ENCODE data around the gene SLC26A11.

Gene SLC26A11

DNA sequence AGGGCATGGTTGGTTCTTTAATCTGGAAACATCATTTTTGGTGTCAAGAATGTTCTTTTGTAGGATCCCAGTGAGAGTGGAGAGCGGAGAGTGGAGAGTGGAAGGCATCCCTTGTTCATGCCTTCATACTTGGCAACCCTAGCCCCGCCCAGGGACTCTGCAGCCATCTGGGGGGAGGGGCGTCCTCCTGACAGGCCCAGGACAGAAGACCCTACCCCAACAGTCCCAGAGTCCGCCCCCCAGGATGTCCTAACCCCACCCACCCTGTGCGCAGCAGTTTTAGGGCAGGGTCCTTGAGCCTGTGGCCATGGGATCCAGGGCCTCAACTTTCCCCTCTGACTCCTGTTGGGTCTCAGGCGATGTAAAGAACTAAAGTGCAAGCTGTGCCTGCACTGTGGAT, 4.5 kb downstream of the SLC26A11 start:
- no peaks in the 10 kb centered on the region for H3K27me3 ChIP-seq (ENCODE audit: control insufficient read depth in 2 of 2, insufficient read depth in 2 of 2, low read length in 2 of 2)
- H3K9me3 ChIP-seq (ENCODE audit: control insufficient read depth in 2 of 2, low read length in 2 of 2), result no peaks in the 10 kb centered on the region
- H3K4me1 ChIP-seq (ENCODE audit: control insufficient read depth in 2 of 2, insufficient read depth in 2 of 2, low read length in 2 of 2), result peaks cover 4 to 10% of the 10 kb centered on the region in 2 donors
- H3K27ac ChIP-seq (ENCODE audit: low read depth in 2 of 2, low read length in 2 of 2), result no peak overlapping the region
- H3K9ac ChIP-seq (ENCODE audit: low read depth in 1 of 2, low read length in 2 of 2), result no peak overlapping the region
- peaks cover 0 to 3% of the 10 kb centered on the region in 2 donors for H3K36me3 ChIP-seq (ENCODE audit: control insufficient read depth in 2 of 2, insufficient read depth in 2 of 2, low read length in 2 of 2)
- H3K4me3 ChIP-seq (ENCODE audit: low read length in 2 of 2), result no peak overlapping the region

GRCh38 chr17:80225230-80225629, 5.0 kb downstream of the SLC26A11 start:
- no peaks in the 10 kb centered on the region for H3K9me3 ChIP-seq (ENCODE audit: control insufficient read depth in 2 of 2, low read length in 2 of 2)
- peaks cover 3 to 6% of the 10 kb centered on the region in 2 donors for H3K4me1 ChIP-seq (ENCODE audit: control insufficient read depth in 2 of 2, insufficient read depth in 2 of 2, low read length in 2 of 2)
- peaks cover 0 to 3% of the 10 kb centered on the region in 2 donors for H3K36me3 ChIP-seq (ENCODE audit: control insufficient read depth in 2 of 2, insufficient read depth in 2 of 2, low read length in 2 of 2)
- H3K9ac ChIP-seq (ENCODE audit: low read depth in 1 of 2, low read length in 2 of 2), result no peak overlapping the region
- H3K27me3 ChIP-seq (ENCODE audit: control insufficient read depth in 2 of 2, insufficient read depth in 2 of 2, low read length in 2 of 2), result no peaks in the 10 kb centered on the region
- H3K27ac ChIP-seq (ENCODE audit: low read depth in 2 of 2, low read length in 2 of 2), result no peak overlapping the region
- no peak overlapping the region for H3K4me3 ChIP-seq (ENCODE audit: low read length in 2 of 2)

DNA sequence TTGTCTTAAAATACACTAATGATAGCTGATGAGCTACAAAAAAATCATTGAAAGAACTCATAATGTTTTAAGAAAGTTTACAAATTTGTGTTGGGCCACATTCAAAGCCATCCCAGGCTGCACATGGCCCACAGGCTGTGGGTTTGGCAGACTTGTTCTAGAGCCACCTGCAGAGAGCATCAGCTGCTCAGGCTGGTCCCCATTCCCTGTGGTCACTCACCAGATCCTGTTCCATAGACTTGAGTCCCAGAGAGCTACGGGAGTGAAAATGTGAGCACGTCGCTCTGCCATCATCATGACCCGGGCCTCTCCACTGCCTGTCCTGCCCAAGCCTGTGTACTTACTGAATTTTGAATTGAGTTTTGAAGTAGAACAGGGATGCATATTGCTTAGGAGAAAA, 6.9 kb downstream of the SLC26A11 start:
- no peak overlapping the region for H3K4me3 ChIP-seq (ENCODE audit: low read length in 2 of 2)
- H3K27ac ChIP-seq (ENCODE audit: low read depth in 2 of 2, low read length in 2 of 2), result no peak overlapping the region
- H3K27me3 ChIP-seq (ENCODE audit: control insufficient read depth in 2 of 2, insufficient read depth in 2 of 2, low read length in 2 of 2), result no peaks in the 10 kb centered on the region
- H3K4me1 ChIP-seq (ENCODE audit: control insufficient read depth in 2 of 2, insufficient read depth in 2 of 2, low read length in 2 of 2), result no peaks in the 10 kb centered on the region
- peaks cover 0 to 3% of the 10 kb centered on the region in 2 donors for H3K36me3 ChIP-seq (ENCODE audit: control insufficient read depth in 2 of 2, insufficient read depth in 2 of 2, low read length in 2 of 2)
- H3K9me3 ChIP-seq (ENCODE audit: control insufficient read depth in 2 of 2, low read length in 2 of 2), result peaks cover 0 to under 1% of the 10 kb centered on the region in 2 donors
- H3K9ac ChIP-seq (ENCODE audit: low read depth in 1 of 2, low read length in 2 of 2), result no peak overlapping the region

- H3K9ac ChIP-seq (ENCODE audit: low read depth in 1 of 2, low read length in 2 of 2), result no peak overlapping the region
- peaks cover 0 to 3% of the 10 kb centered on the region in 2 donors for H3K36me3 ChIP-seq (ENCODE audit: control insufficient read depth in 2 of 2, insufficient read depth in 2 of 2, low read length in 2 of 2)
- H3K4me1 ChIP-seq (ENCODE audit: control insufficient read depth in 2 of 2, insufficient read depth in 2 of 2, low read length in 2 of 2), result no peaks in the 10 kb centered on the region
- peaks cover 0 to 5% of the 10 kb centered on the region in 2 donors for H3K9me3 ChIP-seq (ENCODE audit: control insufficient read depth in 2 of 2, low read length in 2 of 2)
- no peaks in the 10 kb centered on the region for H3K27me3 ChIP-seq (ENCODE audit: control insufficient read depth in 2 of 2, insufficient read depth in 2 of 2, low read length in 2 of 2)
- H3K4me3 ChIP-seq (ENCODE audit: low read length in 2 of 2), result no peak overlapping the region
- H3K27ac ChIP-seq (ENCODE audit: low read depth in 2 of 2, low read length in 2 of 2), result no peak overlapping the region
Observed at GRCh38 chr17:80227666-80228065, 7.4 kb downstream of the SLC26A11 start.

- H3K27ac ChIP-seq (ENCODE audit: low read depth in 2 of 2, low read length in 2 of 2), result no peak overlapping the region
- H3K36me3 ChIP-seq (ENCODE audit: control insufficient read depth in 2 of 2, insufficient read depth in 2 of 2, low read length in 2 of 2), result peaks cover 3 to 6% of the 10 kb centered on the region in 2 donors
- H3K27me3 ChIP-seq (ENCODE audit: control insufficient read depth in 2 of 2, insufficient read depth in 2 of 2, low read length in 2 of 2), result no peaks in the 10 kb centered on the region
- H3K4me3 ChIP-seq (ENCODE audit: low read length in 2 of 2), result no peak overlapping the region
- peaks cover 2 to 6% of the 10 kb centered on the region in 2 donors for H3K9me3 ChIP-seq (ENCODE audit: control insufficient read depth in 2 of 2, low read length in 2 of 2)
- H3K4me1 ChIP-seq (ENCODE audit: control insufficient read depth in 2 of 2, insufficient read depth in 2 of 2, low read length in 2 of 2), result no peaks in the 10 kb centered on the region
- H3K9ac ChIP-seq (ENCODE audit: low read depth in 1 of 2, low read length in 2 of 2), result no peak overlapping the region
Observed at GRCh38 chr17:80228477-80228876, 8.2 kb downstream of the SLC26A11 start.

DNA sequence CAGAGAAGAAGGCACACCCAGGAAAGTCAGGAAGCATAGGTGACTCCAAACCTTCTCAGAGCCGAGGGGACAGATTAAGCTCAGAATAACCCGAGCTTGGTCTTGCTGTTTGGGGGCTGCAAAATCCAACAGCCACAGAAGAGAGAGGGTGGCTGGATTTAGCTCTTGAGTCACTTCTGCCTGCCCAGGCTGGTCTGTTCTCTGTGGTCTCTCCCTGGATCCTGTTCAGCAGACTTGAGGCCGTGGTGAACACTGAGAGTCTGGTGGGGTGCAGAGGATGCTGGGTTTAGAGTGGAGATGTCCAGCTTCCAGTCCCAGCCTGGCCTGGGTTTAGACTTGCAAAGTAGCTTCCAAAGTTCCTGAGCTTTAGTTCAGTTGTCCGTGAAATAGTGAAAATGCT, 8.8 kb downstream of the SLC26A11 start:
- Histone ChIP-seq H3K36me3 (ENCODE audit: control insufficient read depth in 2 of 2, insufficient read depth in 2 of 2, low read length in 2 of 2) (peaks cover 3 to 6% of the 10 kb centered on the region in 2 donors), H3K4me1 (ENCODE audit: control insufficient read depth in 2 of 2, insufficient read depth in 2 of 2, low read length in 2 of 2) (no peaks in the 10 kb centered on the region), H3K9ac (ENCODE audit: low read depth in 1 of 2, low read length in 2 of 2) (no peak overlapping the region)

GRCh38 chr17:80232438-80232837, 12.2 kb downstream of the SLC26A11 start:
- no peak overlapping the region for H3K27ac ChIP-seq (ENCODE audit: low read depth in 2 of 2, low read length in 2 of 2)

More for the DNA sequence above, 8.8 kb downstream of the SLC26A11 start:
- H3K27me3 ChIP-seq (ENCODE audit: control insufficient read depth in 2 of 2, insufficient read depth in 2 of 2, low read length in 2 of 2), result no peaks in the 10 kb centered on the region
- no peak overlapping the region for H3K27ac ChIP-seq (ENCODE audit: low read depth in 2 of 2, low read length in 2 of 2)
- H3K4me3 ChIP-seq (ENCODE audit: low read length in 2 of 2), result no peak overlapping the region
- peaks cover 2 to 6% of the 10 kb centered on the region in 2 donors for H3K9me3 ChIP-seq (ENCODE audit: control insufficient read depth in 2 of 2, low read length in 2 of 2)

GRCh38 chr17:80233202-80233601, 13.0 kb downstream of the SLC26A11 start:
- H3K9me3 ChIP-seq (ENCODE audit: control insufficient read depth in 2 of 2, low read length in 2 of 2), result peaks cover 2 to 6% of the 10 kb centered on the region in 2 donors
- peaks cover 3 to 12% of the 10 kb centered on the region in 2 donors for H3K36me3 ChIP-seq (ENCODE audit: control insufficient read depth in 2 of 2, insufficient read depth in 2 of 2, low read length in 2 of 2)
- H3K9ac ChIP-seq (ENCODE audit: low read depth in 1 of 2, low read length in 2 of 2), result no peak overlapping the region

More at GRCh38 chr17:80232438-80232837, 12.2 kb downstream of the SLC26A11 start:
- Histone ChIP-seq H3K9me3 (ENCODE audit: control insufficient read depth in 2 of 2, low read length in 2 of 2) (peaks cover 2 to 6% of the 10 kb centered on the region in 2 donors), H3K36me3 (ENCODE audit: control insufficient read depth in 2 of 2, insufficient read depth in 2 of 2, low read length in 2 of 2) (peaks cover 3 to 15% of the 10 kb centered on the region in 2 donors), H3K4me1 (ENCODE audit: control insufficient read depth in 2 of 2, insufficient read depth in 2 of 2, low read length in 2 of 2) (no peaks in the 10 kb centered on the region), H3K9ac (ENCODE audit: low read depth in 1 of 2, low read length in 2 of 2) (no peak overlapping the region), H3K27me3 (ENCODE audit: control insufficient read depth in 2 of 2, insufficient read depth in 2 of 2, low read length in 2 of 2) (no peaks in the 10 kb centered on the region), H3K4me3 (ENCODE audit: low read length in 2 of 2) (no peak overlapping the region)

GRCh38 chr17:80236911-80237310, 16.7 kb downstream of the SLC26A11 start:
- no peak overlapping the region for H3K27ac ChIP-seq (ENCODE audit: low read depth in 2 of 2, low read length in 2 of 2)
- peaks cover 2 to 6% of the 10 kb centered on the region in 2 donors for H3K9me3 ChIP-seq (ENCODE audit: control insufficient read depth in 2 of 2, low read length in 2 of 2)
- H3K27me3 ChIP-seq (ENCODE audit: control insufficient read depth in 2 of 2, insufficient read depth in 2 of 2, low read length in 2 of 2), result no peaks in the 10 kb centered on the region
- no peak overlapping the region for H3K9ac ChIP-seq (ENCODE audit: low read depth in 1 of 2, low read length in 2 of 2)
- no peaks in the 10 kb centered on the region for H3K4me1 ChIP-seq (ENCODE audit: control insufficient read depth in 2 of 2, insufficient read depth in 2 of 2, low read length in 2 of 2)
- H3K4me3 ChIP-seq (ENCODE audit: low read length in 2 of 2), result no peak overlapping the region
- H3K36me3 ChIP-seq (ENCODE audit: control insufficient read depth in 2 of 2, insufficient read depth in 2 of 2, low read length in 2 of 2), result peaks cover 6 to 12% of the 10 kb centered on the region in 2 donors

More at GRCh38 chr17:80233202-80233601, 13.0 kb downstream of the SLC26A11 start:
- Histone ChIP-seq H3K27me3 (ENCODE audit: control insufficient read depth in 2 of 2, insufficient read depth in 2 of 2, low read length in 2 of 2) (no peaks in the 10 kb centered on the region), H3K4me1 (ENCODE audit: control insufficient read depth in 2 of 2, insufficient read depth in 2 of 2, low read length in 2 of 2) (no peaks in the 10 kb centered on the region), H3K27ac (ENCODE audit: low read depth in 2 of 2, low read length in 2 of 2) (no peak overlapping the region), H3K4me3 (ENCODE audit: low read length in 2 of 2) (no peak overlapping the region)

DNA sequence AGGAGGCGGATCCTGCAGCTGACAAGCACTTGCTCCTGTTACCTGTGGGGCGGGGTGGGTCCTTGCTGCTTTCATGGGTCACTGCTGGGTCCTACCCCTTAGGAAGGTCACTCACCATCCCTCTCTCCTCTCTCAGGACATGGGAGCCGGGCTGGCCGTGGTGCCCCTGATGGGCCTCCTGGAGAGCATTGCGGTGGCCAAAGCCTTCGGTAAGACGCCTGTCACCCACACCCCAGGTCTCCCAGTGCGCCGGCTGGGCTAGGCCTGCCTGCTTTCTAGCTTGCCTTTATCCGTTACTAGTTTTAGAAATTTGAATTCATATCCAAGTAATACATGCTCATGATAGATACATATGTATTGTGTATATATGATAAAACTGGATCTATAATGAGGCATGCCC, 17.2 kb downstream of the SLC26A11 start:
- Histone ChIP-seq H3K4me1 (ENCODE audit: control insufficient read depth in 2 of 2, insufficient read depth in 2 of 2, low read length in 2 of 2) (no peaks in the 10 kb centered on the region), H3K4me3 (ENCODE audit: low read length in 2 of 2) (no peak overlapping the region), H3K27ac (ENCODE audit: low read depth in 2 of 2, low read length in 2 of 2) (no peak overlapping the region), H3K9me3 (ENCODE audit: control insufficient read depth in 2 of 2, low read length in 2 of 2) (peaks cover 2 to 3% of the 10 kb centered on the region in 2 donors), H3K9ac (ENCODE audit: low read depth in 1 of 2, low read length in 2 of 2) (no peak overlapping the region), H3K36me3 (ENCODE audit: control insufficient read depth in 2 of 2, insufficient read depth in 2 of 2, low read length in 2 of 2) (peaks cover 6 to 15% of the 10 kb centered on the region in 2 donors), H3K27me3 (ENCODE audit: control insufficient read depth in 2 of 2, insufficient read depth in 2 of 2, low read length in 2 of 2) (no peaks in the 10 kb centered on the region)

All from mucosa of rectum (tissue), 2 donors.